Measurements from ENCODE around the gene ZIC4.

DNA sequence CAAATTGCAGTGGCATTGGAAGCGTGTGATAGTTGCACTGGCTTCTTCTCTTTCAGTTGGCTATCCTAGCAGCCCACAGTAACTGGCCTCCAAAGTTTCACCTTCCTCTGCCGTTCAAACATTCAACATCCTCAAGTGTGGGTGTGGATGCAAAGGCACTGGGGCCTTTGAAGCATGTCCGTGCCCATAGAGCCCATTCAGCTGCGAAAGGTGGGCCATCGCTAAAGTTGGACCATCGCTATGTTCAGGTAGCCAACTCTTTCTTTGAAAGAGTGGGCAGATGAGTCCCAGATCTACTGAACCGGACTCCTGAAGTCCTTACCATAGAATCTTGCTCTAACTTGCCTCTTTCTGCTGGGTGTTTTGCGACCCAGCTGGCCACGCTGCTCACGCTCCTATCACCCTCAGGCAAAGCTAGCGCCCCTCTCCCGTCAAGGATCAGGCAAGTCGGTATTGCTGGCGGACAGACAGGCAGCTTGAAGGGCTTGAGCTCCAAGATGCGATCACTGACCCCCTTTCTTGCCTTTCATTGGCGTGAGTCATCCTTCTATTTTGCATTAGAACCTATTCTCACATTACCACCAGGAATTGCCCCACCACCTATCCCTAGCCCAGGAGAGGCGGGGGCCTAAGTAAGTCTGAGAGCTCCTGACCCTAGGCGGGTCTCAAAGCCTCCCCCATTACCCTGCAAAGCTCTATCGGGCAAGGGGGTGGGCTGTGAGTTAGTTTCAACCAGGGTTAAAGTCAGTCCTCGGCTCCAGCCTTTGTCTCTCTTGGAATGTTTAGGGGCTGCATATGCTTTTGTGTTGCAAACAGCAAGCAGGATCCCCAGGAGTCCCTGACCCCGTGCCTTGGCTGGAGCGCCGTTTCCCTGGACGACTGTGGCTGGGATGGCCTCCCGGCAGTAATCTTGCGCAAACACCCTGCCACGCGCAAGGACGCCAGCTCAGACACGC lies 28.7 kb downstream of the ZIC4 start:
- no peak for TF ChIP-seq ZNF565 (CRISPR knock-in tag; conservative IDR thresholded peaks at IDR 0.05; ENCODE audit: low read depth)
- no peak for TF ChIP-seq ZFP30 (CRISPR knock-in tag; IDR thresholded peaks at IDR 0.05)
- TF ChIP-seq, protein P1, sequence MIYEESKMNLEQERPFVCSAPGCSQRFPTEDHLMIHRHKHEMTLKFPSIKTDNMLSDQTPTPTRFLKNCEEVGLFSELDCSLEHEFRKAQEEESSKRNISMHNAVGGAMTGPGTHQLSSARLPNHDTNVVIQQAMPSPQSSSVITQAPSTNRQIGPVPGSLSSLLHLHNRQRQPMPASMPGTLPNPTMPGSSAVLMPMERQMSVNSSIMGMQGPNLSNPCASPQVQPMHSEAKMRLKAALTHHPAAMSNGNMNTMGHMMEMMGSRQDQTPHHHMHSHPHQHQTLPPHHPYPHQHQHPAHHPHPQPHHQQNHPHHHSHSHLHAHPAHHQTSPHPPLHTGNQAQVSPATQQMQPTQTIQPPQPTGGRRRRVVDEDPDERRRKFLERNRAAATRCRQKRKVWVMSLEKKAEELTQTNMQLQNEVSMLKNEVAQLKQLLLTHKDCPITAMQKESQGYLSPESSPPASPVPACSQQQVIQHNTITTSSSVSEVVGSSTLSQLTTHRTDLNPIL (CRISPR knock-in tag; IDR thresholded peaks at IDR 0.05; ENCODE audit: low read depth), result no peak
- TF ChIP-seq PATZ1 (CRISPR knock-in tag; IDR thresholded peaks at IDR 0.05; ENCODE audit: borderline replicate concordance), result no peak
- no peak for TF ChIP-seq ARNTL (CRISPR knock-in tag; IDR thresholded peaks at IDR 0.05; ENCODE audit: borderline replicate concordance, low read depth)
- no peak for TF ChIP-seq RARB (CRISPR knock-in tag; IDR thresholded peaks at IDR 0.05)
- TF ChIP-seq PPARA (CRISPR knock-in tag; IDR thresholded peaks at IDR 0.05; ENCODE audit: borderline replicate concordance), result no peak
- TF ChIP-seq TCF4 (CRISPR knock-in tag; IDR thresholded peaks at IDR 0.05; ENCODE audit: borderline replicate concordance), result no peak
- TF ChIP-seq ISL1 (CRISPR knock-in tag; IDR thresholded peaks at IDR 0.05), result no peak
- TF ChIP-seq CSDC2 (CRISPR knock-in tag; IDR thresholded peaks at IDR 0.05), result no peak
